Testis (tissue), 2 donors: ENCODE results near the gene ACTMAP.
"Not testable (repeated sequence)": the region's sequence is repeated elsewhere in the genome, so short reads cannot be mapped to it uniquely, and the experiment has no call there.

Source experiments
- CTCF ChIP-seq, 3 experiments: fragments of 450-650 bp in 2 of 3; fragments of 200-600 bp in 1 of 3; sonication (generic) in 1 of 3; IDR thresholded peaks; one replicate each; pipeline ENCODE4 v1.5.1; 2016 to 2019; ENCODE audit warnings: antibody characterized with exemption in 3 of 3, mild to moderate bottlenecking in 2 of 3, moderate library complexity in 1 of 3
- POLR2A ChIP-seq: fragments of 450-650 bp; IDR thresholded peaks from one replicate; pipeline ENCODE4 v1.6.1; 2017; ENCODE audit warnings: antibody characterized with exemption, mild to moderate bottlenecking, moderate library complexity

- TF ChIP-seq CTCF (IDR thresholded peaks at IDR 0.05); POLR2A: not testable (repeated sequence)
Observed at GRCh38 chr19:40730065-40730464, 20.2 kb downstream of the ACTMAP start.
